HG03159 (cell line): ENCODE data around the gene AGAP1.

Experiments
- ATAC-seq: cut with Tn5 transposase; IDR thresholded peaks from one replicate; pipeline ENCODE4 v1.9.1; 2021; ENCODE audit warnings: mild to moderate bottlenecking, moderate library complexity; ENCODE audit not compliant: unreplicated experiment

Gene AGAP1

GRCh38 chr2:235507928-235508327, 14.1 kb downstream of the AGAP1 start:
- no peak for ATAC-seq

DNA sequence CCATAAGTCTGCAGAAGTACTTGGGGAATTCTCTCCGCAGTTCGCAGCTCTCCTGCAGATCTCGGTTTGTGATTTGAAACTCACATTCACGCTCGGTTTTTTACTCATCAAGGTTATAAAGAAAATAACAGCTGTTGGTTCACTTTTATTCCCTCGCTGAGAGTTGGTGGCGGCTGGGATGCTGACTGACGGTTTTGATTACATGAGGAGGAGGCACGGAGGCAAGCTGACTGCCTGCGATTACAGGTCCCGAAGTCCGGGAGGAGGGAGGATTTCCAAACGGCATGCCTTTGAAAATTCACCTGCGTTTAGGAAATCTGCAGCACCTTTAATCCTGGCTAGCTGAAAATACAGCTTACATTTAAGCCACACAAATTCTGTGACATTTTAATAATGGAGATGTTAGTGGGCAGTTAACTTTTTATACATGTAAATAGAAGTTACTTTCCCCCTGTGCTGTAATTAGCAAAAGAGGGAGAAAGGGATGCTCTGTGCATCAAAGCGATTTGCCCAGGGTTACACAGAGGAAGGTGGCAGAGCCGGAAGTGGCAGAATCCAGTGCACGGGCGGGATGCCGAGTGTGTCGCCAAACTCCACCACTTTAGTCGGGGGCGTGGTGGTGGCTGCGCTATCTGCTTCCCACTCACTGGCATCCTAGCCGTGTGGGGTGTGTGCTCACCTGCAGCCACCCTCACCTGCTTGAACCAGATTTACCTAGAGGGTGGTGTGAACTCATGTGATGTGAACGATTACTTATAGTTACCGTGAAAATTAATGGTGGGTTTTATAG, 14.7 kb downstream of the AGAP1 start:
- ATAC-seq: no peak

DNA sequence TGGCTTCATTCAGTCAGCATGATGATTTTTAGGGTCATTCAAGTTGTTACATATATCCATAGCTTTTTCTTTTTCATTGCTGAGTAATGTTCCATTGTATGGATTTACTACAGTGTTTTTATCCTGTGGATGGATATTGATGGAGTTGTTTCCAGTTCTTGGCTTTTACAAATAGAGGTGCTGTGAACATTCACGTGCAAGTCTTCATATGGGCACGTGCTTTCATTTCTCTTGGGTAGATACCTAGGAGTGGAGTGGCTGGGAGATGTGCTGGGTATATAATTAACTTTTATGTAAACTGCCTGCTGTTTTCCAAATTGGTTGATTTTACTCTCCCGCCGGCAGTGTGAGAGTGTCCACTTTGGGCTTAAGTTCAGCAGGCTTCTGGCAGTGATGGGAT, 16.5 kb downstream of the AGAP1 start:
- ATAC-seq: no peak

GRCh38 chr2:235511187-235511661, 17.4 kb downstream of the AGAP1 start:
- no peak for ATAC-seq

DNA sequence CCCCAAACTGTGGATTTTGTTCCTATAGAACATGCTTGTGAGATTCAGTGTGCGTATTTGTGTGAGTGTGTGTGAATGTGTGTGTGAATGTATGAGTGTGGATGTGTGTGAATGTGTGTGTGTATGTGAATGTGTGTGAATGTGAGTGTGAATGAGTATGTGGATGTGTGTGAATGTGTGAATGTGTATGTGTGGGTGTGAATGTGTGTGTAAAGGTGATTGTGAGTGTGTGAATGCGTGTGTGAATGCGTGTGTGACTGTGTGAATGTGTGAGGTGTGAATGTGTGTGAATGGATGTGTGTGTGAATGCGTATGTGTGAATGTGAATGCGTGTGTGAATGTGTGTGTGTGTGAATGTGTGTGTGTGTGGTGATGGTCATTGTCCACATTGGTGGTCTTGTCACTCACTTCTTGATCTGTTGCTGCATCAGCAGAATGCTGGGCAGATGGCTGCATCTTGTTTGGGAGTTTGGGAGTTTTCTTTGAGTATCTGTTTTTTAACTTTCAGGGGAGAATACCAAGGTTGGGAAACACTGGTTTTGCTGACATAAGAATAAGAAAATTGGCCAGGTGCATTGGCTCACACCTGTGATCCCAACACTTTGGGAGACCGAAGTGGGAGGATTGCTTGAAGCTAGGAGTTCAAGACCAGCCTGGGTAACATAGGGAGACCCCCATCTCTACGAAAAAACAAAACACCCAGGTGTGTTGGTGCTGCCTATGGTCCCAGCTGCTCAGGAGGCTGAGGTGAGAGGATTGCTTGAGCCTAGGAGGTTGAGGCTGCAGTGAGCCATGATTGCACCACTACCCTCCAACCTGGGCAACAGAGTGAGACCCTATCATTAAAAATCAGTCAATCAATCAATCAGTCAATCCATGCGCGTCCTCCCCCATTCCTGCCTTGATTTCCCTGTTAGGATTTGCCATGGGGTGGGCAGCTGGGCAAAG, 18.2 kb downstream of the AGAP1 start:
- ATAC-seq: no peak

DNA sequence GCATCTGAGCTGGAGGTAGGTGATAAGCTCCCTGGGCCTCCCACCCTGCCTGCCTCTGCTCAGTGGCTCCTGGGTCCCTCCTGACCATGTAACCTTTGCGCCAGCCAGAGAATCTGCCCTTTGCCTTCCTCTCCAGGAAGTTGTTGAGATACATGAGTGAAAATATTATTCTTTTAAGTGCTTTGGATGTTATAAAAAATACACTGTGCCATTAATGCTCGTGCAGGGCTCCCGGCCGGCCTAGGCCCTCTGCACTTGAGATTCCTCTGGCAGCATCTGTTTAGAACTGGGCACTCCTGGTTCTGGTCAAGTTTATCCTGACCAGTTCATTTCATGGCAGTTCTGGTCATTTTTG, 18.8 kb downstream of the AGAP1 start:
- ATAC-seq: no peak

DNA sequence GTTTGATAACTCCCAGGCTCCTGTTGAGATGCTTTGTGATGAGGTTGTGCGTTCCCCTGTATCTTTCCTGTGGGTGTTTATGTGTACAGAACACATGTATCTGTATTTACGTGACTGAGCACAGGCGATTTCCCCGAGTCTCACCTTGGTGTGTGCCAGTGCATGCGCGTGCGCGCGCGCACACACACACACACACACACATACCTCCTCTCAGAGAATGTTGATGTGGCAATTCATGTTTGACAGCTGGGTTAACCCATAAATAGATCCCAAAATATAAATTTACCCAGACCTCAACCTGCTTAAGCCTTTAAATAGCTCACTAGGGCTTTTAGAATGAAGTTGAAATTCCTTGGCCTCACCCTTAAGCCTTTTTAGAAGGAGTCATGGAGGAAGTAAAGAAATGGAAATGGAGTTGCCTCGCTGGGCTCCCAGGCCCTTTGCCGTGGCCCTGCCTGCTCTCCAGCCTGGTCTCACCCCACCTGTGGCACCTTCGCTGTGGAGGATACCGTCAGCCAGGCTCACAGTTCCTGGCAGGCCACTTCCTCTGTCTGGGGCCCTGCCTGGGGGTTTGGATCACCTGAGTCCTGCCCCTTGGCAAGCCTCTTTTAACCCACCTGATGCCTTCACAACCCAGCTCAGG, 20.3 kb downstream of the AGAP1 start:
- ATAC-seq: no peak

DNA sequence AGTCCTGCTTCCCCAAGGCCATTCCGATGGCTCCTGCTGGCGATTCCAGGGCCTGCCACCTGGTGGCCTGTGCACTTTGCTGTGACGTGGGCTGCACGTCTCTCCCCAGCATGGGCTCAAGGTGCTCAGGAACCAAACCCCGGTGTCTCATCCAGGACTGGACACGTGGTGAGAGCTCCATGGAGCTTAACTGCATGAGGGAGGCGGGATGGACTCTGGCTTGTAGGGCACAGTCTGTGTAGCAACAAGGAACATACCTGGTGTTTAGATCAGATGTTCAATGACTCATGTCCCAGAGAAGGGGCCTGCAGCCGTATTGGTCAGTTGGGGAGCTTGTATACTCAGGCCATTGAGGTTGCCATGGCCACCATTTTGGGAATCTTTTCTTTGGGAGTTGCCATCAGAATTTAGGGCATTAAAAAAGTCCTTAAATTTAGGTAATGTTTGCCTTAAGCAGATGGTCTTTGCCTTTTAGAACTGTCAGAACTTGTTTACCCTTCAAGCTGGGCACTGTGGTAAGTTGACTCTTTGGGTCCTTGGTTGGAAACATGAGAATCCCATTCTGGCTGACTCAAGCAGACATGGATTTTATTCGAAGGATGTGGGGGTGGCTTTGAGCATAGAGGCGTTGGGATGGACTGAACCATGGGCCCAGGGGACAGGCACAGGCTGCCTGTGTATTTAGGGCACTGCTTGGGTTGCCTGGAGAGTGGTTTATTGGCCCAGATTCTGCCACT, 21.0 kb downstream of the AGAP1 start:
- ATAC-seq: no peak

- no peak for ATAC-seq
These were observed 21.5 kb downstream of the AGAP1 start for GRCh38 chr2:235515364-235515742.

- ATAC-seq: no peak
These were observed 22.0 kb downstream of the AGAP1 start for GRCh38 chr2:235515821-235516220.

- no peak for ATAC-seq
These were observed 22.4 kb downstream of the AGAP1 start for GRCh38 chr2:235516257-235516656.

- no peak for ATAC-seq
These were observed 24.7 kb downstream of the AGAP1 start for GRCh38 chr2:235518322-235519090.

- ATAC-seq: no peak
These were observed 26.9 kb downstream of the AGAP1 start for GRCh38 chr2:235520787-235521186.

DNA sequence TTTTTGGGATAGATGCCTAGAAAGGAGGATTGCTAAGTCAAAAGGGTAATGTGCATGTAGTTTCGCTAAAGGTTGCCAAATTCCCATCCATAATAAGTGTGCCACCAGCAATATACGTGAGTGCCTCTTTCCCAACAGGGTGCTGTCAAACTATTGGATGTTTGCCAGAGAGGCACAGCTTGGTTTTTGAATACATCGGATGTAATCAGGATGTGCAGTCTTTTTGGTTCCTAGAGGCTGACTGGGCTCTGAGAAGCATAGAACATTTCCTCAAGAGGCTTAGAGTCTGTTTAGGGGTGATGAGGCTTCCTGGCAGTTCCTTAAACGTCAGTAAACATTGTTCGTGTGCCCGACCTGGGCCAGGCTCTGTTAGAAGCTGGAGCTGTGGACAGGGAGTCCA, 28.0 kb downstream of the AGAP1 start:
- ATAC-seq: no peak

DNA sequence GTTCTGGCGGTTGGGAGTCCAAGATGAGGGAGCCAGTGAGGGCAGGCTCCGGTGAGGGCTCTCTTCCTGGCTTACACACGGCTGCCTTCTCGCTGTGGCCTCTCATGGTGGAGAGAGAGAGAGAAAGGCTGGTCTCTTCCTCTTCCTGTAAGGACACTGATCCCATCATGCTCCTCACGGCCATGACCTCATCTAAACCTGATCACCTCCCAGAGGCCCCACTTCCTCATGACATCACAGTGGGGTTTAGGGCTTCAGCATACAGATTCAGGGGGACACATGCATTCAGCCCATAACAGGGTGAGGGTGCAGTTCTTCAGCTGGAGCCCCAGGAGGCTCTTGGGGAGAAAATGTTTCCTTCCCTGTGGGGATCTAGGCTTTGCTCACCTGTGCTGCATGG, 29.2 kb downstream of the AGAP1 start:
- no peak for ATAC-seq

- ATAC-seq: no peak
These were observed 29.8 kb downstream of the AGAP1 start for GRCh38 chr2:235523486-235524150.

DNA sequence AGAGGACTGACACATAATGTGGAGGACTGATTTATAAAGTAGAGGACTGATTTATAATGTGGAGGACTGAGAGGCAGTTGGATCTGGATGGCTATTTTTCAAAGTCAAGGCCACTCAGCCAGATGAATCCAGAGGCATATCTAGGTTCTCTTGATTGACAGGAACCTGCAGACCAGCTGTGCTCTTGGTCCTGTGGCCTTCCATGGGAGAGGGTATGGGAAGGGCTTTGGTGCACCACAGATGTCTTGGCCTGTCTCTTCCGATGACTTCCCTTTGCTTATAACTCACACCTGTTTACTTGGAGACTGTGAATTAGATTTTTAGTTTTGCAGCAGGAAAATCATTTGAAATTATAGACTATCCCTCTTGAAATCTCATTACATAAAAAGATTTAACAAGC, 32.3 kb downstream of the AGAP1 start:
- ATAC-seq: no peak

- ATAC-seq: no peak
These were observed 34.1 kb downstream of the AGAP1 start for GRCh38 chr2:235527806-235528469.

DNA sequence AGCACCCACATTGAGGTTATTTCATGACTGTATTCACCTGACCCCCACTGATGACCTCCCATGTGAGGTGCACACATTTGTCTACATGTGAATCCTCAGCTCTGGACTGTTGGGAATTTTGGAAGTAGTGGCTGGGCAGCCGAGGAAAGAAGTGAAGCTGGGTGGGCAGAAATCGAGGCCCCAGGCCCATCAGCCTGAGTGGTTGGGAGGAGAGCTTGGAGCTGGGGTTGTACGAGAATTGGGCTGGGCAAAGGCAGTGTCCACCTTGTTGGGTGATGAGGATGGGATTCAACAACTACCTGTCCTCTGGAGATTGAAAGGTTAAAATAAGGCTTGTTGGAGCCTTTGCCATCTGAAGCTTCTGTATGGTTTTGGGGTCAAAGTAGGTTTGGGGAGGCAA, 35.8 kb downstream of the AGAP1 start:
- ATAC-seq: no peak
